Activated CD4-positive, alpha-beta T cell treated with anti-CD3 and anti-CD28 coated beads, Interleukin-2, amount 10 ng/mL, durations not matched to agents 7 days and 5 days (primary cell): ENCODE data around the gene KLHL14. TPM values are rescaled to one million over a fixed set of nuclear protein-coding genes. Genes with fewer than 3 reads are reported as not detected.

Source experiments
- CTCF ChIA-PET: fragments of 350-600 bp; sonication (Branson Sonifier 250); formaldehyde crosslinking; loops from one replicate; lab custom pipeline; 2021; ENCODE audit warnings: antibody characterized with exemption; lab: Charles Lee
- POLR2A ChIA-PET: fragments of 350-600 bp; sonication (Branson Sonifier 250); formaldehyde crosslinking; loops from one replicate; lab custom pipeline; 2021; ENCODE audit warnings: antibody characterized with exemption; lab: Charles Lee
- DNase-seq: peaks from one replicate; pipeline ENCODE4 v3.0.0-alpha.2; 2020
- H3K27ac Mint-ChIP-seq: one replicate; pipeline ENCODE4 v1.8.0; 2021; ENCODE audit warnings: mild to moderate bottlenecking, moderate library complexity, mixed read lengths
- H3K27me3 Mint-ChIP-seq: one replicate; pipeline ENCODE4 v1.8.0; 2021; ENCODE audit warnings: mixed read lengths
- H3K36me3 Mint-ChIP-seq: one replicate; pipeline ENCODE4 v1.8.0; 2021; ENCODE audit warnings: low read depth, mixed read lengths
- H3K4me1 Mint-ChIP-seq: one replicate; pipeline ENCODE4 v1.8.0; 2021; ENCODE audit warnings: mixed read lengths
- H3K4me3 Mint-ChIP-seq: one replicate; pipeline ENCODE4 v1.8.0; 2021; ENCODE audit warnings: mild to moderate bottlenecking, moderate library complexity, mixed read lengths
- H3K9me3 Mint-ChIP-seq: one replicate; pipeline ENCODE4 v1.8.0; 2021; ENCODE audit warnings: mixed read lengths
- total RNA-seq, 2 experiments: library from RNA; stranded (reverse); gene quantifications; one replicate each; pipeline ENCODE4 v1.2.3, GENCODE V29; 2021

The KLHL14 gene
- total RNA-seq, 2 experiments from 2014 or later = not detected

GRCh38 chr18:32634876-32635431 is 137.9 kb downstream of the KLHL14 start:
- Mint-ChIP-seq H3K9me3 (no peaks in the 10 kb centered on the region), H3K36me3 (no peaks in the 10 kb centered on the region), H3K27me3 (no peaks in the 10 kb centered on the region), H3K4me3 (no peak overlapping the region), H3K4me1 (no peaks in the 10 kb centered on the region), H3K27ac (no peak overlapping the region)
- CTCF ChIA-PET = no interaction called here
- DNase-seq = no peak
- POLR2A ChIA-PET = no interaction called here

- POLR2A ChIA-PET = no interaction called here
- no peak for DNase-seq
- no peaks in the 10 kb centered on the region for H3K36me3 Mint-ChIP-seq
Measured at GRCh38 chr18:32629981-32630700, 142.7 kb downstream of the KLHL14 start.

GRCh38 chr18:32629292-32629691 is 143.5 kb downstream of the KLHL14 start:
- Mint-ChIP-seq H3K27ac (no peak overlapping the region), H3K4me3 (no peak overlapping the region), H3K9me3 (no peaks in the 10 kb centered on the region), H3K36me3 (no peaks in the 10 kb centered on the region), H3K4me1 (no peaks in the 10 kb centered on the region), H3K27me3 (no peaks in the 10 kb centered on the region)
- ChIA-PET CTCF (no interaction called here), POLR2A (no interaction called here)
- no peak for DNase-seq

More at GRCh38 chr18:32629981-32630700, 142.7 kb downstream of the KLHL14 start:
- Mint-ChIP-seq H3K27me3 (no peaks in the 10 kb centered on the region), H3K4me1 (no peaks in the 10 kb centered on the region), H3K27ac (no peak overlapping the region), H3K4me3 (no peak overlapping the region), H3K9me3 (no peaks in the 10 kb centered on the region)
- CTCF ChIA-PET = interaction anchor here (0.9 kb wide), 1 partner anchor 17 kb away, joined by 3 read pairs; no protein-coding TSS in a partner anchor

- no peak for DNase-seq
- Mint-ChIP-seq H3K4me1 (no peaks in the 10 kb centered on the region), H3K9me3 (no peaks in the 10 kb centered on the region), H3K27me3 (no peaks in the 10 kb centered on the region), H3K27ac (no peak overlapping the region), H3K36me3 (no peaks in the 10 kb centered on the region), H3K4me3 (no peak overlapping the region)
- ChIA-PET CTCF (no interaction called here), POLR2A (no interaction called here)
Measured at GRCh38 chr18:32624182-32624723, 148.6 kb downstream of the KLHL14 start.

- ChIA-PET CTCF (no interaction called here), POLR2A (no interaction called here)
- no peak for DNase-seq
- Mint-ChIP-seq H3K4me3 (no peak overlapping the region), H3K27me3 (no peaks in the 10 kb centered on the region), H3K36me3 (no peaks in the 10 kb centered on the region), H3K9me3 (no peaks in the 10 kb centered on the region), H3K27ac (no peak overlapping the region), H3K4me1 (no peaks in the 10 kb centered on the region)
Measured at GRCh38 chr18:32623563-32623962, 149.3 kb downstream of the KLHL14 start.
